Transverse colon (tissue), 4 donors: ENCODE measurements around the gene DDIAS. TPM values are rescaled to one million over a fixed set of nuclear protein-coding genes. Genes with fewer than 3 reads are reported as not detected.
A peak's percentile ranks its signal among the peaks of the same experiment; 100 is the strongest.

Source experiments
- DNase-seq: peaks from one replicate; pipeline ENCODE4 v3.0.0-alpha.2; 2019
- H3K27ac ChIP-seq, 4 donors: fragments of 200-600 bp; sonication (generic); 2 replicates each; pipeline ENCODE4 v1.5.1; 2016 to 2018; ENCODE audit warnings: inconsistent platforms in 4 of 4
- H3K27me3 ChIP-seq: fragments of 200-600 bp; sonication (generic); 2 replicates; pipeline ENCODE4 v1.5.1; 2017; ENCODE audit warnings: inconsistent platforms
- H3K36me3 ChIP-seq, 4 donors: fragments of 200-600 bp; sonication (generic); 2 replicates each; pipeline ENCODE4 v1.5.1; 2017 to 2019; ENCODE audit warnings: inconsistent platforms in 4 of 4
- H3K4me1 ChIP-seq, 4 donors: fragments of 200-600 bp; sonication (generic); 2 replicates each; pipeline ENCODE4 v1.5.1; 2017 to 2020; ENCODE audit warnings: inconsistent platforms in 4 of 4
- H3K4me3 ChIP-seq, 4 donors: fragments of 200-600 bp; sonication (generic); 1 replicate in 1 of 4; 2 replicates in 3 of 4; pipeline versions ENCODE4 v1.5.1 to v1.6.1; 2017 to 2019; ENCODE audit warnings: inconsistent platforms in 4 of 4
- H3K9me3 ChIP-seq, 2 donors: fragments of 200-600 bp; sonication (generic); 2 replicates each; pipeline ENCODE4 v1.5.1; 2017 to 2019; ENCODE audit warnings: inconsistent platforms in 2 of 2
- EP300 ChIP-seq: sonication (generic); formaldehyde crosslinking; IDR thresholded peaks from one replicate; pipeline ENCODE4 v1.6.1; 2017; ENCODE audit warnings: antibody characterized with exemption, low read depth
- POLR2A ChIP-seq: fragments of 450-650 bp; IDR thresholded peaks from one replicate; pipeline ENCODE4 v1.6.1; 2016; ENCODE audit warnings: antibody characterized with exemption, mild to moderate bottlenecking, moderate library complexity
- POLR2AphosphoS5 ChIP-seq, 3 donors: sonication (generic); formaldehyde crosslinking; IDR thresholded peaks; one replicate each; pipeline ENCODE4 v1.6.1; 2016; ENCODE audit warnings: antibody characterized with exemption in 3 of 3
- WGBS, 2 donors: methylation state at CpG; one replicate each; pipeline ENCODE4 v1.1.5; 2018; ENCODE audit warnings: low coverage in 1 of 2; 5-methylcytosine and 5-hydroxymethylcytosine counted together
- in situ Hi-C, 4 donors: fragments of 200-750 bp; cut with MboI; loops; one replicate each; pipeline versions ENCODE4 v1.15.0 to v1.15.1; 2017; ENCODE audit warnings: low sequenced_read_pairs in 3 of 4, low pct_ligation_motif_present in 1 of 4, low pct_unique_long_range_greater_than_20kb in 1 of 4
- intact Hi-C: fragments of 100-400 bp; cut with DNase I; formaldehyde crosslinking; loops from one replicate; pipeline ENCODE4 v1.15.1; 2023; ENCODE audit warnings: low total_unique reads
- total RNA-seq, 4 donors: library from RNA; depleted of rRNA; stranded (reverse); fragments of >200 nt; gene quantifications; one replicate each; pipeline ENCODE4 v1.1.0, GENCODE V29; 2016
- TF ChIP-seq, protein P1 (sequence below), 5 experiments: fragments of 200-600 bp in 3 of 5; fragments of 450-650 bp in 2 of 5; sonication (generic) in 3 of 5; IDR thresholded peaks; 1 replicate in 2 of 5; 2 replicates in 3 of 5; pipeline ENCODE4 v1.5.1; 2016 to 2017; ENCODE audit warnings: antibody characterized with exemption in 5 of 5, inconsistent platforms in 3 of 5, mild to moderate bottlenecking in 2 of 5, moderate library complexity in 1 of 5

DDIAS gene
- total RNA-seq, 4 donors from 2014 or later: 0.95 to 1.1 TPM; not detected in 2

DNA sequence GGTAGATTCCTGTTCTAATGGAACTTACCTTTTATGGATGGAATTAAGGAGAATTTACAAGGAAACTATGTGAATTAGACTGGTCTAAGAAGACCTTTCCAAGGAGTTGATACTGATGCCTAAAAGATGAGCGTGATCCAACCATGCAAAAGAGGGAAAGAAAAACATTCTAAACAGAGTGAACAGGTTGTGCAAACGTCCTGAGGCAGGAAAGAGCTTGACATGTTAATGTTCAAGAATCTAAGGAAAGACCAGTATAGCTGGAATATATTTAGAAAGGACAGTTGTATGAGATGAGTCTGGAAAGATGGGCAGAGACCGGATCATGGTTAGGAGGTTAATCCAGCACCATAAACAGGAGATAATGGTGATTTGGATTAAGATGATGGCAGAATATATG is 1.3 kb downstream of the DDIAS start:
- H3K27ac ChIP-seq: no peak overlapping the region
- peaks cover 7 to 31% (median 24%) of the 10 kb centered on the region in 4 donors for H3K4me1 ChIP-seq
- no peaks in the 10 kb centered on the region for H3K27me3 ChIP-seq
- TF ChIP-seq EP300 (no peak), POLR2AphosphoS5 (IDR thresholded peaks at IDR 0.05) (no peak), POLR2A (no peak)
- TF ChIP-seq, protein P1, sequence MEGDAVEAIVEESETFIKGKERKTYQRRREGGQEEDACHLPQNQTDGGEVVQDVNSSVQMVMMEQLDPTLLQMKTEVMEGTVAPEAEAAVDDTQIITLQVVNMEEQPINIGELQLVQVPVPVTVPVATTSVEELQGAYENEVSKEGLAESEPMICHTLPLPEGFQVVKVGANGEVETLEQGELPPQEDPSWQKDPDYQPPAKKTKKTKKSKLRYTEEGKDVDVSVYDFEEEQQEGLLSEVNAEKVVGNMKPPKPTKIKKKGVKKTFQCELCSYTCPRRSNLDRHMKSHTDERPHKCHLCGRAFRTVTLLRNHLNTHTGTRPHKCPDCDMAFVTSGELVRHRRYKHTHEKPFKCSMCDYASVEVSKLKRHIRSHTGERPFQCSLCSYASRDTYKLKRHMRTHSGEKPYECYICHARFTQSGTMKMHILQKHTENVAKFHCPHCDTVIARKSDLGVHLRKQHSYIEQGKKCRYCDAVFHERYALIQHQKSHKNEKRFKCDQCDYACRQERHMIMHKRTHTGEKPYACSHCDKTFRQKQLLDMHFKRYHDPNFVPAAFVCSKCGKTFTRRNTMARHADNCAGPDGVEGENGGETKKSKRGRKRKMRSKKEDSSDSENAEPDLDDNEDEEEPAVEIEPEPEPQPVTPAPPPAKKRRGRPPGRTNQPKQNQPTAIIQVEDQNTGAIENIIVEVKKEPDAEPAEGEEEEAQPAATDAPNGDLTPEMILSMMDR (IDR thresholded peaks at IDR 0.05): no peak
- in situ Hi-C loops: loop anchor here (5.0 to 25.0 kb wide), 8 partner anchors 162 to 382 kb away; partner anchors contain the start of genes ANKRD42 (in 2 of the 4), CCDC90B (in 1 of the 4) and PCF11 (in 1 of the 4)
- WGBS, 2 donors: 70 to 72% methylated on average over 3 of the region's 3 CpGs
- H3K9me3 ChIP-seq: no peaks in the 10 kb centered on the region
- intact Hi-C loops: loop anchor here (10.0 kb wide), 2 partner anchors 252 to 342 kb away; partner anchors contain the start of gene PCF11
- H3K4me3 ChIP-seq: no peak overlapping the region
- DNase-seq: no peak
- H3K36me3 ChIP-seq: no peaks in the 10 kb centered on the region

DNA sequence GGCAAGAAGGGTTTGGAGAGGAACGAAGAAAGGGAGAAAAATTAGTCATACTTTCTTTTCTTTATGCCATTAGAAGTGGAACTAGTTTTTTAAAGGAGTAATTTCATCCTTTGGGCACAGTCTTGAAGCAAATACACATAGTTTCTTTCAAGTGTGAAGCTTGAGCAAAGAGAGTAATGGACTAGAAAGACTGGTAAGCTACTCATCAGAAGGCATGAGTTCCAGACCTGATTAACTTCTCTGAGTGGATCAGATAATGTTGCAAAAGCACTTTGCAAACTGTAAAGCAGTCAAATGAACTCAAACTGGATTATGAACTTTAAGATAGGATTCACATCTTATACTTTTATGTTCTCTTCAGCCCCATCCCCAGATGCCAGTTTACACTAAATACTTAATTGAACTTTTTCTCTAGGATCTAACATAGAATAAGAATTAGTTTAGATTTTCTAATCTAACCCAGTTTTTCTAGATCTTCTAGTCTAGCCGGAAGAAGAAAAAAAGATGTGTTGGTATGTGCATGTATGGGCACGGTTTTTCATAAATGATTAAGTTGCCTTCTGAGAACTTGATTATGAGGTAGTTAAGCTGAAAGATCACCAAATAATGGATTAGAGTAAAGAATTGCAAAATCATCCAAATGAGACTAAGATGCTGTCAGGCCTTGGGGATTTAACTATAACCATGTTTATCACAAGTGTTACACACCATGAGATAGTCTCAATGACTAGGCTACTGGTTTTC is 2.5 kb downstream of the DDIAS start:
- TF ChIP-seq, protein P1 (IDR thresholded peaks at IDR 0.05): no peak
- TF ChIP-seq POLR2A (no peak), EP300 (no peak), POLR2AphosphoS5 (IDR thresholded peaks at IDR 0.05) (no peak)
- H3K4me3 ChIP-seq: no peak overlapping the region
- in situ Hi-C loops (loop anchor here (5.0 to 25.0 kb wide), 8 partner anchors 161 to 381 kb away; partner anchors contain the start of genes ANKRD42 (in 2 of the 4), CCDC90B (in 1 of the 4) and PCF11 (in 1 of the 4)), intact Hi-C loops (loop anchor here (10.0 kb wide), 2 partner anchors 251 to 341 kb away; partner anchors contain the start of gene PCF11)
- H3K4me1 ChIP-seq: peaks cover 5 to 25% (median 17%) of the 10 kb centered on the region in 4 donors
- WGBS, 2 donors: 71 to 86% methylated on average over 3 of the region's 3 CpGs
- no peak for DNase-seq
- H3K9me3 ChIP-seq: no peaks in the 10 kb centered on the region
- H3K27ac ChIP-seq: no peak overlapping the region
- H3K27me3 ChIP-seq: no peaks in the 10 kb centered on the region
- H3K36me3 ChIP-seq: no peaks in the 10 kb centered on the region

DNA sequence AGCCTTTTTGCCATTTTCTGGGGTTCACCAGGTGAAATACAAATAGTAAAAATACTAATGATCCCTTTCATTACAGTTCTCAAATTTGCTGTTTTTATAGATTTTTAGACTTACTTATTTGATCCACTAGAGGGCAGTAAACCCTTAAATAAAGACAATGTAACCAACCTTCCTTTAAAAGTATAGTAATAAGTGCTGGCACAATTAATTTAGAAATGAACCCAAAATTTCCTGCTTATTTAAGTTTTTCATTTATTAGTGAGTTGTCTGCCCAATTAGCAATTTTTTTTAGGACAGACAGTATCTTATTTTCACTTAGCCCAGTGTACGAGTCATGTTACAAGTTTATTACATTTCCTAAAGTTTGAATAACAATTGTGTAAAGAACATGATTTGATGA is 4.7 kb downstream of the DDIAS start:
- in situ Hi-C loops: loop anchor here (10.0 to 25.0 kb wide), 7 partner anchors 159 to 379 kb away; partner anchors contain the start of genes ANKRD42 (in 2 of the 4), CCDC90B (in 1 of the 4) and PCF11 (in 1 of the 4)
- TF ChIP-seq POLR2AphosphoS5 (IDR thresholded peaks at IDR 0.05) (no peak), EP300 (no peak), POLR2A (no peak)
- TF ChIP-seq, protein P1 (IDR thresholded peaks at IDR 0.05): peak; percentile 59 to 73 (median 66)
- no peaks in the 10 kb centered on the region for H3K27me3 ChIP-seq
- WGBS, 2 donors: 37 to 63% methylated on average over 1 of the region's 1 CpG
- intact Hi-C loops: loop anchor here (10.0 kb wide), 2 partner anchors 249 to 339 kb away; partner anchors contain the start of gene PCF11
- H3K27ac ChIP-seq: no peak overlapping the region
- H3K4me1 ChIP-seq: peaks cover 0 to 14% (median 8%) of the 10 kb centered on the region in 4 donors
- no peak for DNase-seq
- no peak overlapping the region for H3K4me3 ChIP-seq
- H3K9me3 ChIP-seq: no peaks in the 10 kb centered on the region
- H3K36me3 ChIP-seq: no peaks in the 10 kb centered on the region

DNA sequence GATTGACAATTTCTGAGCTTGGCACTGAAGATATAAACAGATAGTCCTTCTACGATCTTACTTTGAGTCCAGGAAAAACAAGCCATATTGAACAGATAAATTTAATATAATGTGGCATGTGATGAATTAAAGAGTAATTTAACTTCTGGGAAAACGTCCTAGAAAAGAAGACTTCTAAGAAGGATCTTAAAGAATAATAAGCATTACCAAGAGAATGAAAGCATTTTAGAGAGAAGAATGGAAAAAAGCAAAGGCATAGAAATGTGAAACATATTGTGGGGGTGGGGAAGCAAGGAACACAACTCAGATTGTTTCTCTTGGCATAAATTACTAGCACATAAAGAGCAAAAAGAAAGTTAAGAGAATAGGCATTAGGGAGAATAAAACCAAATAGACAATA is 5.4 kb downstream of the DDIAS start:
- 42 to 53% methylated on average over 2 of the region's 2 CpGs for WGBS, 2 donors
- no peak for DNase-seq
- Histone ChIP-seq H3K36me3 (peaks cover 0 to 1% (median 0%) of the 10 kb centered on the region in 4 donors), H3K9me3 (no peaks in the 10 kb centered on the region), H3K27ac (no peak overlapping the region), H3K4me1 (peaks cover 0 to 14% (median 4%) of the 10 kb centered on the region in 4 donors), H3K27me3 (no peaks in the 10 kb centered on the region), H3K4me3 (no peak overlapping the region)
- intact Hi-C loops (loop anchor here (10.0 kb wide), 2 partner anchors 248 to 338 kb away; partner anchors contain the start of gene PCF11), in situ Hi-C loops (loop anchor here (10.0 to 25.0 kb wide), 7 partner anchors 158 to 378 kb away; partner anchors contain the start of genes ANKRD42 (in 2 of the 4), CCDC90B (in 1 of the 4) and PCF11 (in 1 of the 4))
- no peak for TF ChIP-seq POLR2AphosphoS5 (IDR thresholded peaks at IDR 0.05)
- TF ChIP-seq EP300: no peak
